C1 segment of cervical spinal cord (tissue), 14 donors: Measurements from ENCODE around the gene PTHLH.

ENCODE experiments used
- DNase-seq, 14 donors: peaks; one replicate each; lab custom pipeline; 2025; lab: John Stamatoyannopoulos, UW

The PTHLH gene

DNA sequence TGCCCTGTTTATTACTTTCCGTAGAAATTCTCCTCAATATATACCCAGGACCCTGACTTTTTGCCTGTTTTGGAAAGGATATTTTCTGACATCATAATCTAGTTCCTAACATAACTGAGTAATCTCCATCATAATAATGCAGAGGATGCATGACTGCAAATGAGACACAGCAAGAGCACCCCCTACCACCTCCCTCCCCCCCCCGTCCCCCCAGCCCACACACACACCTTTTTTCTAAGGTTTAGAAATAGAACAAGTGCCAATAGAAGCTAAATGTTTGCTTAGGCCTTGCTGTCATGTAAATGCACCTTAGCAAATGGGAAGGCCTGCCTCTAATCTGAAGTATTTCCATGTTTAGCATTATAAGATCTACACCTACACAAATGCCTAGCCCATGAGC lies at the start of gene PTHLH:
Gene PTHLH (minus strand): TSS at position 13 of the 400 bp plus-strand sequence. CDS start 3,239 bp downstream, outside the sequence.
- DNase-seq, result no peak

DNA sequence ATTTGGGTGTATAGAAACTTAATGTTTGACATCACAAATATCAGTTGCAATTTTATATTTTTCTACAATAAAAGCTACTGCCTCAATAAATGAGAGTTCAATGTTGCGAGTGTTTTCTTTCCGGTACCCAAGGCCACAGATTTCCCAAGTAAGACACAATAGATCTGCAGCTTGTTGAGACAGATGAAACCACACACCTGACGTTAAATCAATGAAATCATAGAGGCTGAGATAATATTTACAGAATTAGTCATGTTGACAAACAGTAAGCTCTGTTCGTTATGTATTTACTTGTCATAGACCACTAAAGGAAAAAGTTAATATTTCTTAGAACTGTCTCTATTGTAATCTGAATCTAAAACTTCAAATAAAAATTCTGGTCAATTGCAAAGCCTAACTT lies 49.2 kb upstream of the PTHLH start:
- no peak for DNase-seq

DNA sequence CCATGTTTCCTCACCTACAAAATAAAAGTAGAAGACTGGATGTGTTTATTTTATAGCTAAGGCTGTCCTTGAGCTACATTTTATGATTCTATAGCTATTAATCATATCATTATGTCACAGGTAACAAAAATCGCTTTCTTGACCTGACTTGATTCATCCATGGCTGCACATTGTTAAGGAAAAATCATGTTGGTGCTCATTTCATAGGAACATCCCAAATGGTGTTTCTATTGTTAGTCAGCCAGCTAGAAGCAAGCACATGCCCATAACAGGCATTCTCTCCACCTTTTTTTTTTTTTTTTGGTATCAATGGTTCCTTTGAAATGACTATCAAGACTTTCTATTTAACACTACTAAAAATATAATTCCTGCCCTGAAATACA lies 45.3 kb upstream of the PTHLH start:
- no peak for DNase-seq

DNA sequence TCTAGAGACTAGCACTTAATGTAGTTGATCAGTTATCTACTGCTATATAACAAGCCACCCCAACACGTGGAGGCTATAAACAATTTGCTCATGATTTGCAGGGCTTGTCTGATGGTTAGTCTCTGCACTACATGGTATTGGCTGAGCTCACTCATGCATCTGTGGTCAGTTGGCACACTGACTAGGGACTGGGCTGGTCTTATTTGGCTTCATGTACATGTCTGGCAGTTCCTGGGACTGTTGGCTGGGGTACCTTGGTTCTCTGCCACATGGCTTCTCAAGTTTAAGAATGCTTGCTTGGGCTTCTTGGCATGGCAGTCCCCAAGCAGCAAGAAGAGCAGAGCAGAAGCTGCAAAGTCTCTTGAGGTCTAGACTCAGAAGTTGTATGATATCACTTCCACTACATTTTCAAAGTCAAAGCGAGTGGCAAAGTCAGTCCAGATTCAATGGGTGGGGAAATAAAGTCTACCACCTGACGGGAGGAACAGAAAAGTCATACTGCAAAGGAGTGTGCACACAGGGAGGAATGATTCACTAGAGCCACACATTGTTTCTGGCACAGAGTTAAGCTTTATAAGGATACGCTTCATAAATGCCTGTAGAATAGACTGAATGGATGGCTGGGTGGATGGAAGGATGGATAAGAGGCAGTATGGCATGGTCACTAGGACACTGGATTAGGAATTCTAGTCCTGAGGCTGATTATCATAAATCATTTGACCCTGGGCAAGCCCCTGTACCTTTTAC lies 44.8 kb upstream of the PTHLH start:
- peak in 6 of 14 donors; percentile 2 to 31 (median 7) for DNase-seq

DNA sequence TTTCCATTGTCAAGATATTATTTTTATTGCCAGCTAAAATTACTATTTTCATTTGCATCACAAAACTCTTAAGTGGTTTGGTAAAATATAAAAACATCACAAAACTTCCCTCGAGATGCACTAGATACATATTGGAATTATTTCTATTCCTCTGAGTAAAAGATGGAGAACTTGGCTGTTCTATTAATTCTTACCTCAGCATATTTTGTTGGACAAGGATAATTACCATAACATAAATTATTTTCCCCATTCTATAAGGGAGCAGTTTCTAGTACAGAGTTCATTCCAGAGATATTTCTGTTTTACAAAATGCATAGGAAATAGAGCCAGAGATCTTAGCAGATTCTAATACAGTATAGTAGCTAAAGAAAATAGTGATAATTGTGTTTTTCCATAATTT lies 42.6 kb upstream of the PTHLH start:
- no peak for DNase-seq

DNA sequence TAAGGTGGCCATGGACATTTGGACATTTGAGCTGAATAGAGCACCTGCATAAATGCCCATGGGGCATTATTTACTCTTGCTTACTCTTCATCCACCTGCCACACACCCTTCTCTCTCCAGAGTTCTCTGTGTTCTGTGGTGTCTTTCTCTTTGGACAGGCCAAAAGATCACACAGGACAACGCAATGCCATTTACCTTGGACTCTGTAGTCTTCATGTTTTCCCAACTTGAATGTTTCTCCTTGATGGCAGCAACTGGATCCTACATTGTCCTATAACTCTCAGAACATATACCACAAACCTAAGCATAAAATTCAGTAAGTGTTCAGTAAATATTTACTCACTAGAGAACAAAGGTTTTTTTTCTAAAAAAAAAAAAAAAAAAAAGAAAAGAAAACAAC lies 41.7 kb upstream of the PTHLH start:
- no peak for DNase-seq

DNA sequence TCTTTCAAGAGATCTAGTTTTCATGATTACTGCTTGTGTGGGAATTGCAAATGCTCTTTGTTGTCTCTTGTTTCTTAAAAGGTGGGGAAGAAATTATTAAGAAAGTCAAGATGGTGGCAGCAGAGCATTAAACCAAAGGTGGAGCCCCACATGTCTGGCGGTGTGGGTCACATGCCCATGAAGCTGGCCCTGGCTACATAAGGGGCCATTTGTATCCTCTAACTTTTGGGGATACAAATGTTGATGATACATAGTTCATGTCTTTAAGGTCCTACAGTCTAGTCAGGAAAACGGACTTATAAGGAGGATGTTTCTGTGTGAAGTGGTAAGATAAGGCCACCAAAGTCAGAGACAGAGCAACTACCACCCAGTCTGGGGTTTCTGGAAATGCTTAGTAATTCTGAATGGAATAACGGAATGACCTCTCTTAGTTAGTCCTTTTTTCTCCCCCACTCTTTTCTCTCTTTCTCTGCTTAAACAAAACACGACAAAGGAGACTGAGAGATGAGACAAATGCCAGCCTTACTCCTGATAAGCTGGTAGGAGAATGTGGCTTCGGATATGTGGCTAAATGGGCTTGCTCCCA lies 39.9 kb upstream of the PTHLH start:
- no peak for DNase-seq

DNA sequence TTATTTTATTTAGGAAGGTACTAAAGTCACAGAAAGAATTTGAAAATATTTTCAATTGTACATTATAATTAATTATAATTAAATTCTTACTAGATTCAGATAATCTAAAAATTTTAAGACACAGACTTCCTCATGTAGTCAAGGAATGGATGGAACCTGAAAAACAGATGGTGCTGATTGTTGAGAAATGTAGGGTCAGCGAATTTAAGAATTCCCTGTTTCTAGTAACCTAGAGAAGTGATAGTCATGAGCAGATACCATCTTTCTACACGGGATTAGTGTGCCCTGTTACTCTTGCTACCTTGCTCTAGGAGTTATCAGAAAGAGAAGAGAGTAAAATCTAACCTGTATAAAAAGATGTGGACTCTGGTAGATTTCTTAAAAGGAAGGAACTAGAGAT lies 37.5 kb upstream of the PTHLH start:
- no peak for DNase-seq

DNA sequence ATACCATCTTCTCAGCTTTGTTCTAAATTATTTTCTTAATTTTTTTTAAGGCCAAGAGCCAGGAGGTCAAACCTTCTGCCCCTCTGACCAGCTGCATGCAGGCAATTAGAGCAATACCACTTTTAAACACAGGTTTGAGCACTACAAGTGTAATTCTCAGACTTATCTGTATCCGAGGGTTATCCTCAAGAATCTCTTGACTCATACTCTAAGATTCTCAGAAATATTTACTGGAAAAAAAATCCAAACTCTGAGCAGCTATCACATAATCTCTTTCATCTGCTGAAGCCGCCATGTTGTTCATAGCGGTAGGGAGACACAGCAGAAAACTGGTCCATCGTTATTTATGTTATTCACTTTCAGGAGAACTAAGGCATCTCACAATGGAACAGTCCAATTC lies 27.4 kb upstream of the PTHLH start:
- no peak for DNase-seq

DNA sequence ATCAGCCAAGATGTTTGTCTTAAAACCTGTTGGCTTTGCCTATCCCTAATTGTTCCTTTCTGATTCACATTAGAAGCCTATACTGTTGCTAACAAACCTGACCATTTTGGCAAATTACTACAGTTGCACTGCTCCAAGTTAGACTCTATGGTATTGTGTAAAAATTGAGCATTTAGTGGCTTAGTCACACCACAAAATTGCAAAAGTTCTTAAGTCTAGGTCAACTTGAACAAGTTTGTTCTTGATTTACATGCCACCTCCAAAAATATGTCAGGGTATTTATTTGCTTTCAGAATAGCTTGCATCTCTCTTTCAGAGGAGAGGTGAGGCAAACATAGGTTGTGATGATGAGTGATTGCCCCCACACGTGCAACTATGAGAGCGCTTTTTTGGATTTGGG lies 27.0 kb upstream of the PTHLH start:
- DNase-seq, result no peak

DNA sequence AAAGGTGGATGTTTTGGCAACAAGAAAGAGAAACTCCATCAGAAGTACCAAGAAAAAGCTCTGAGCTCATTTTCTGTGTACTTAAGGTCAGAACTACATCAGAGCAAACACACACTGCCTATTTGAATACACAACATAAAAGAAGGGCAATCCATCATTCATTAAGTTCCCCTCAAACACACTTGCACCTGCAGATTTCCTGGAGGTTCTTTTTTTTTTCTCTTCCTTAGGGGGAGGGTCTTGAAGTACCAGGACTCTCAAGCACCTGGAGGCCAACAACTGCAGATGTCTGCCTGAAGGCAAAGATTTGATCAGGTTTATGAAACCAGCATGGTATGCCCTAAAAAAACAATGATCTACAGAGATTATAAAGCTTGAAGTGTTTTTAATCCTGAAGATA lies 26.1 kb upstream of the PTHLH start:
- DNase-seq, result no peak

DNA sequence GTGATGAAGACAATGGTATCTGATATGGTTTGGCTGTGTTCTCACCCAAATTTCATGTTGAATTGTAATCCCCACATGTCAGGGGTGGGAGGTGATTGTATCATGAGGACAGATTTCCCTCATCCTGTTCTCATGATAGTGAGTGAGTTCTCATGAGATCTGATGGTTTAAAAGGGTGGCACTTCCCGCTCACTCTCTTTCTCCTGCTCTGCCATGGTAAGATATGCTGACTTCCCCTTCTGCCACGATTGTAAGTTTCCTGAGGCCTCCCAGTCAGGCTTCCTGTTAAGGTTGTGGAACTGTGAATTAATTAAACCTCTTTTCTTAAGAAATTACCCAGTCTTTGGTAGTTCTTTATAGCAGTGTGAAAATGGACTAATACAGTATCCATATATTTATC lies 25.6 kb upstream of the PTHLH start:
- DNase-seq, result no peak

DNA sequence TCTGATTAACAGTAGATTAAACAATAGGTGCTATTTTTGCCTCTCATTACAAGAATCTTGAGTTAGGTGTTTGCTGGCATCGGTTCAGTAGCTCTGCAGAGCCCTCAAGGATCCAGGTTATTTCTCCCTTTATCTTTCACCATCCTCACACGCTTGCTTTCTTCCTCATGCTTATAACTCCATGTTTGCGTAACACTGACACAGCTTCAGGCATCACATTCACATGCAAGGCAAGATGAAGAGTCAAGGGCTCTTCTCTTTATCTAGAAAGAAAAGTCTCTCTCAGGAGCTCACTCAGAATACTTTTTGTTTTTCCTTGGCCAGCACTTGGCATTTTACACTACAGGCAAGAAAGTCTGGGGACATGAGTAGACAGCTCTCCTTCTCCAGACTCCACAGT lies 24.2 kb upstream of the PTHLH start:
- no peak for DNase-seq

DNA sequence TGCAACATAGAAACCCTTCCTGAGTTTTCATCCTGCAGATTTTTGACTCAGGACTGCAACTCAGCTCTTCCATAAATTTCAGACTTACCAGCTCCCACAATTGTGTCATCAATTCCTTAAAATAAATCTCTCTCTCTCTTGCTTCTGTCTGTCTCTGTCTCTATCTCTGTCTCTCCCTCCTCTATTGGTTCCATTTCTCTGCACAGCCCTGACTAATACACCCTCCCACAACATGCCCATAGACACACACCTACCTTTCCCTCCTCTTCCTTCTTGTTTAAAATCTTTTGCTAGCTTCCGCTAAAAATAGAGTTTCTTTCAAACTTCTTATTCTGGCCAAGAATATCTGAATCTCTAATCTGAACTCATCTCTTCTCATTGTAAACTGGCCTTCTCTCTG lies 22.9 kb upstream of the PTHLH start:
- no peak for DNase-seq

DNA sequence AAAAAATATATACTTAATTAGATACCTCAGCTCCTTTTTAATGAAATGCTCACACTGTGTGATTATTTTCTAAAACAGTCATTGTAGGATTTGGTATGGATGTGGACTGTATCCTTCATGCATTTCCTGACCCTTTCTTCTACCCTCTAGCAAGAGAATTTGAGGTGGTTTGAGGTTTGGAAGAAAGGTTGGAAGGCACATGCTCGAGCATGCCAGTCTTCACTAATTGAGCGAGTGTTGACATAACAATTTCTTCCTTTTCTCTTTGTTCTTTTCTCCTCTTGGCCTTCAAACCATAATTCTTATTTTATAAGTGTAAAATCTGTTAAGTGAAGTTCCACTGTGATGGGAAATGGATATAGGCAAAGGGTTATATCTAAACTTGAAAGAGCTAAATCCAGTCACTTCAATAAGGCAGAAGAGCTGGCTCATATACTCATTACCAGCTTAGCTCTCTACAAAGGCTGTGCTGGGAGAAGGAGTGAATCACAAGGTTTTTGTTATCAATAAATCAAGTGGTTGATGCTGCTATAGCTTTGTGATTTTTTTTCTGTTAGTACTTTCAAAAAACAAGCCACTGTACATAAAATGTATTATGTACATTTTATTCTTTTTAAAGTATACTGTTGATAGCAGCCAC lies 16.2 kb upstream of the PTHLH start:
- no peak for DNase-seq

DNA sequence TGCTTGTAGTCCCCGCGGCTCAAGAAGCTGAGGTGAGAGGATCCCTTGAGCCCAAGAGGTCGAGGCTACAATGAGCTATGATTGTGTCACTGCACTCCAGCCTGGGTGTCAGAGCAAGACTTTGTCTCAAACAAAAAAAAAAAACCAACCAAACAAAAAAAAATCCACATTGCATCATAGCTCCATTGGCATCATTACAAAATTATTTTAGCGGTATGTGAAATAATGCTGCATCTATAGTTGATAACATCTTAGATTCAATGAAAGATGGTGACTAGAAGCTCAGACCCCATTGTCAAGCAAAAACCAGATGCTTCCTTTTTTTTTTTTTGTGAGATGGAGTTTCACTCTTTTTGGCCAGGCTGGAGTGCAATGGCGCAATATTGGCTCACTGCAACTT lies 14.8 kb upstream of the PTHLH start:
- DNase-seq, result no peak

DNA sequence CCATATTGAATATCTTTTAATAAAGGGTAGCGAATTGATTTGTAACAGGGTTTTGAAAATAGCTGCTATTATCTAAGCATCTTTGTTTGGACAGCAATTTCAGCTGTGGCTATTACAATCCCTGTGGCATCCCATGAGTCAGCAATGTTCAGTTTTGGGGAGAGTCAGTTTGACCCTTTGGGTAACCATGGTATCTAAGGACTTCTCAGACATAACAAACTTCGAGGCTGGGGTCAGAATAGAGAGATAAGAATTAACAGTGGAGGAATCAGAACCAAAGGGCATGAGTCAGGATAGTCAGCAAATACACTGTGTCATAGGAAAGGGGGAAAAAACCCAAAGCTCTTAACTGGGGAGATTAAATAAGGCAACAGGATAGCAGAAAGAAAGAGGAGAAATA lies 11.7 kb upstream of the PTHLH start:
- no peak for DNase-seq

DNA sequence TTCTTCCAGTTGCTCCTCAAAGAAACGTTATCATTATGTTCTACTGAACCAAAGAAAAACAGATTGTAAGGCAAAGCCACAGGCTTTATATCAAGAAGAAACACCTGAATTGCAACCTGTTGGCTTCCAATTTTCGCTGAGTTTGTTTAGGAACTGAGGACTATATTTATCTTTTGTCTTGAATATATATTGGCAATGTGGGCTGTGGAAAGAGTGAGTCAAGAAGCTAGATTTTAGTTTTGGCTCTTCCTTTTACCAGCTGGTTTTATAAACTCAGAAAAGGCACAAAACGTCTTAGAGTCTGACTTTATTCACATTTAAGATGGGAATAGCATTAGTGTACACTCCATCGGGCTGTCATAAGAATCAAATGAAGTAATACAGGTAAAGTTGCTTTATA lies 10.4 kb upstream of the PTHLH start:
- no peak for DNase-seq

DNA sequence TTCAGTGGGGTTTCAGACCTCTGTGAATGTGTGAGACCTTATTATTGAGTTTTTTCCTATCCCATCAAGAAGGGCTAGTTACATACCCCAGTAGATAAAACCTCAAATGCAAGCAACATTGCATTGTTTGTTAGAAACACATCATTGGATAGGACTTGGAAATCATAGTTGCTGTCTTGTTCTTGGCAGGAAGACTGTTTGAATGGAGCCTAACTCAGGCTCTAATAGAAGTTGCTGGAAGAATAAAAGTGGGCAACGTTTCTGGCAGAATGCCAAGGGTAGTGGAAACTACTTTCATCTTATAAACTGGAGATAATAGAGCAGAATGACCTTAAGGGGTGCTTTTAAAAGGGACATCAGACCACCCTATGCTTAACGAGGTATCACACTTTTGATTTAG lies 9.9 kb upstream of the PTHLH start:
- DNase-seq, result no peak

DNA sequence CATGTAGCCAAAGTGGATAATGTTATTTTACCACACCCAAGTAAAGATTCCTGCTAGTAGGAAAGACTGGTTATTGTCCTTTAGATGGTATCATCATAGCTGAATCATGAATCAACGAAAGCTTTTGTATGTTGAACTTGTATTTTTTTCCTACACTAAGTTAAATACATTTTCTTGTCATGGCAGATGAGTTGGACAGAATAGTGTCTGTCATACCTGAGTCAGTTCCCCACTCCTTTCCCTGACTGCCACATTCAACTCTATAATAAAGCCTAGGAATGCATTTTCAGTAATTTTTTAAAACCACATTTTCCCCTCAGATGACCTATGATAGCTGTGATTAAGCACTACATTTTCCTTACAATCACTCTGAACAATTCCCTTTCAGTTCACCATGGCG lies 9.3 kb upstream of the PTHLH start:
- DNase-seq, result no peak

DNA sequence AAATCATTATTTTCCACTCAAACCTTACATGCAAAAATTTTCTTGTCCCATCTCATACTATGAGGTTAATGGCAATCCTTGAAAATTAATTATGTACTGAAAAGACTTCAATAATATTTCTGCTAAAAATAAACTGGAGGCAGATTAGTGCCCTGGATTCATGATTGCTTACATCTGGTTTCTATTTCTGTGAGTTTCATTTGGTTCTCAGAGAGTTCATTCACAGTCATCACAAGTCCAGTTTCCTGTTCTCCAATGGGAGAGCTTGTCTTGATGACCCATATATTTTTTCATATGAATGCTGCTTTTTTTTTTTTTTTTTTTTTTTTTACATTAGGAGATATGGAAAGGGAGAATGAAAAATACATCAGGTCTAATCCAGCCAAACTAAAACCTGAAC lies 6.6 kb upstream of the PTHLH start:
- DNase-seq, result no peak

DNA sequence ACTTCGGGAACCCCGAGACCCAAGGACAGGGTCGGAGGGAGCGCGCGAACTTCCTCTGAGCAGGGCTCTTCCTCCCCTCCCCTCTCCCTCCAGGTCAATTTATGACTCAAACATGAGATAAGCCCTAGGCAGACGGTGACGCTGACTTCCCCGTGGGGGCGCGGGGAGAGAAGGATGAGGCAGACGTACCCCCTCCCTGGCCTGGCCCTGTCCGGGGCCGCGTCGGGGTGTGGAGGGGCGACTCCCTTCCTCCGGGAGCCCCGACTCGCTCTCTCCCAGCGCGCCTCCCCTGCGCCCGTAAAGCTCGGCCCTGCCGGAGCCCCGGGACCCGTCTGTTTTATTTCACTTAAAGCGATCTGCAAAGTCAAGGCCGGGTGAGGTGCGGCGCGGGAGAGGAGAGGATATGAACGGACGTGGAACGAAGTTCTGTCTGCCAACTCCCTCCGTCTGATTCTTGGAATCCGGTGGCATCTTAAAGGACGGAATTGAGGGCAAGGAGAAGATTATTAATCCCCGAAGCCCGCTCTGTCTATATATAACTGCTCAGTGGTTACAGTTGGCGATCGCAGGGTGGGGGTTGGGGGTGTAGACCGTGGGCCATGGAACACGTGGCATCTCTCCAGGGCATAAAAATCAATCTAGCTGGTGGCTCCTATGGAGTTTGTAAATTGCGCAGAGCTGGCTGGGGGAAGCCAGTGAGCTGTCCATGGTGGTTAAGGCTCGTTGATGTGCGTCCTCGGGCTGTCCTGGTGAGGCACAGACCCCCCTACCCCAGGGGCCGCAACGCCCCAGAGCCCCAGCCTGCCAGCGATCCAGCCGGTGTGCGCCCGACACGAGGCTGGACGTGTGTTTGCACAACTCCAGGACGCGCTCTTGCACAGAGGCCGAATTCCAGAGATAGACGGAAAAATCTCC lies 2.9 kb upstream of the PTHLH start:
- no peak for DNase-seq
